ENCODE data around the gene SLC24A3. TPM values are rescaled to one million over a fixed set of nuclear protein-coding genes. Genes with fewer than 3 reads are reported as not detected.

The SLC24A3 gene
- total RNA-seq, 6 donors from 2014 or later = 6.3 to 10.8 (median 9.3) TPM

DNA sequence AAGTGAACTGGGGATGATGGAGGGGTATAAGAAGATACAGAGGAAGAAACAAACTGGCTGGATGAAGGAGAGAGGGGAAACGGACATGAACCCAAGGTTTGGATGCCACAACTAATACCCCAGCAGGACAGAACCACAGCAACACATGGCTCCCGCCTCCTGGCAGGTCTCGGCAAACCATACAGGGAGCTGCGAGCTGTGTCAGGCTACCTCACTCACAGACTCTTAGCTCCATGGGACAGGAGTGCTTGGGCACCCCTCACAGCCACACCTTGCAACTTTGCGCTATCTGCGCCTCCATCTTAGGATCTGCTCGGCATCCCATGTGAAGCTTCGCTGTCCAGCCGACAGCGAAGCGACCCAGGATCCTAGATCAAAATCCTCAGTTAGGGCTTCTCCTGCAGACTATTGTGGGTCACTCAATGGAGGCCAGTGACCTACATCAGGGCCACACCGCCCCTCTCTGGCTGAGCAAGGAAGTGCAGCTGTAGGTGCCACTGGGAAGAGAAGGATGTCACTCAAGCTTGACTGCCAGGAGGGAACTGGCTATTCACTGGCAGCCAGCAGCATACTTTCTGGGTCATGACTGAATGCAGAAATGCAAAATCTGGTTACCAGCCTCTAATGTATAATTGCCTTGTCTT is 371.2 kb downstream of the SLC24A3 start:
- H3K9me3 ChIP-seq = no peaks in the 10 kb centered on the region
- ATAC-seq (ENCODE audit: low FRiP score in 2 of 2) (peak; percentile 83 to 84), DNase-seq (peak in 1 of 2 donors; percentile 77)
- no peaks in the 10 kb centered on the region for H3K27me3 ChIP-seq
- H3K4me1 ChIP-seq = no peaks in the 10 kb centered on the region
- WGBS, 2 donors = 51 to 68% methylated on average over 10 to 12 of the region's 12 CpGs
- no peaks in the 10 kb centered on the region for H3K36me3 ChIP-seq
- TF ChIP-seq POLR2A (IDR thresholded peaks at IDR 0.05) (no peak), EP300 (IDR thresholded peaks at IDR 0.05) (no peak), POLR2AphosphoS5 (IDR thresholded peaks at IDR 0.05) (no peak)
- TF ChIP-seq, protein P1, sequence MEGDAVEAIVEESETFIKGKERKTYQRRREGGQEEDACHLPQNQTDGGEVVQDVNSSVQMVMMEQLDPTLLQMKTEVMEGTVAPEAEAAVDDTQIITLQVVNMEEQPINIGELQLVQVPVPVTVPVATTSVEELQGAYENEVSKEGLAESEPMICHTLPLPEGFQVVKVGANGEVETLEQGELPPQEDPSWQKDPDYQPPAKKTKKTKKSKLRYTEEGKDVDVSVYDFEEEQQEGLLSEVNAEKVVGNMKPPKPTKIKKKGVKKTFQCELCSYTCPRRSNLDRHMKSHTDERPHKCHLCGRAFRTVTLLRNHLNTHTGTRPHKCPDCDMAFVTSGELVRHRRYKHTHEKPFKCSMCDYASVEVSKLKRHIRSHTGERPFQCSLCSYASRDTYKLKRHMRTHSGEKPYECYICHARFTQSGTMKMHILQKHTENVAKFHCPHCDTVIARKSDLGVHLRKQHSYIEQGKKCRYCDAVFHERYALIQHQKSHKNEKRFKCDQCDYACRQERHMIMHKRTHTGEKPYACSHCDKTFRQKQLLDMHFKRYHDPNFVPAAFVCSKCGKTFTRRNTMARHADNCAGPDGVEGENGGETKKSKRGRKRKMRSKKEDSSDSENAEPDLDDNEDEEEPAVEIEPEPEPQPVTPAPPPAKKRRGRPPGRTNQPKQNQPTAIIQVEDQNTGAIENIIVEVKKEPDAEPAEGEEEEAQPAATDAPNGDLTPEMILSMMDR (IDR thresholded peaks at IDR 0.05) = peak; percentile 77 to 92 (median 86)
- no peak overlapping the region for H3K27ac ChIP-seq
- H3K4me3 ChIP-seq = no peak overlapping the region

DNA sequence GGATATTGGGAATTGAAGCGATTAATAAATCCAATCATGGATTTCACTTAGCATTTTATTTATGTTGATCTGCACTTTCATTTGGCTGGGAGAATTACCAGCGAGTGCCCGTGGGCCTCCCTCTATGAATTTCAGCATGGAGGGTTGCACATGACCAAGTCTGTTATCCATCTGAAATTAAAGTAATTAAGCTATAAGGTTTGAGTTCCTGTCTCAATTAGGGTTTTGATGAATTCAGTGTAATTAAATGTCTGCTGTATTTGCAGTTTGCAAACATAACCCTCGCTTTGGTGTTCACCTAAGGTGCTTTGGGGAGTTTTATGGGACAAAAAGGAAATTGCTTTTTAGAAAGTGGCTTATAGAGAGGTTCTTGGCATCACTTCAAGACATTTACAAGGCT is 375.8 kb downstream of the SLC24A3 start:
- ATAC-seq (ENCODE audit: low FRiP score in 2 of 2) = no peak

GRCh38 chr20:19588732-19589131 is 376.3 kb downstream of the SLC24A3 start:
- DNase-seq (no peak), ATAC-seq (ENCODE audit: low FRiP score in 2 of 2) (no peak)
- no peaks in the 10 kb centered on the region for H3K36me3 ChIP-seq
- no peaks in the 10 kb centered on the region for H3K9me3 ChIP-seq
- H3K4me3 ChIP-seq = no peak overlapping the region
- no peaks in the 10 kb centered on the region for H3K27me3 ChIP-seq
- TF ChIP-seq POLR2A (IDR thresholded peaks at IDR 0.05) (no peak), EP300 (IDR thresholded peaks at IDR 0.05) (no peak), POLR2AphosphoS5 (IDR thresholded peaks at IDR 0.05) (no peak)
- TF ChIP-seq, protein P1 (IDR thresholded peaks at IDR 0.05) = no peak
- 51 to 61% methylated on average over 5 of the region's 5 CpGs for WGBS, 2 donors
- H3K27ac ChIP-seq = no peak overlapping the region
- H3K4me1 ChIP-seq = no peaks in the 10 kb centered on the region

More for the DNA sequence above, 375.8 kb downstream of the SLC24A3 start:
- no peak for DNase-seq
- Histone ChIP-seq H3K4me3 (no peak overlapping the region), H3K9me3 (no peaks in the 10 kb centered on the region), H3K36me3 (no peaks in the 10 kb centered on the region), H3K4me1 (no peaks in the 10 kb centered on the region), H3K27me3 (no peaks in the 10 kb centered on the region), H3K27ac (no peak overlapping the region)
- 91 to 92% methylated on average over 4 of the region's 4 CpGs for WGBS, 2 donors
- TF ChIP-seq POLR2A (IDR thresholded peaks at IDR 0.05) = no peak
- no peak for TF ChIP-seq EP300 (IDR thresholded peaks at IDR 0.05)

- Histone ChIP-seq H3K27ac (no peak overlapping the region), H3K9me3 (no peaks in the 10 kb centered on the region), H3K27me3 (no peaks in the 10 kb centered on the region), H3K4me3 (no peak overlapping the region), H3K4me1 (no peaks in the 10 kb centered on the region), H3K36me3 (no peaks in the 10 kb centered on the region)
- 87 to 94% methylated on average over 5 of the region's 5 CpGs for WGBS, 2 donors
- DNase-seq (no peak), ATAC-seq (ENCODE audit: low FRiP score in 2 of 2) (no peak)
- TF ChIP-seq POLR2AphosphoS5 (IDR thresholded peaks at IDR 0.05) (no peak), POLR2A (IDR thresholded peaks at IDR 0.05) (no peak), EP300 (IDR thresholded peaks at IDR 0.05) (no peak)
- TF ChIP-seq, protein P1 (IDR thresholded peaks at IDR 0.05) = no peak
Measured at GRCh38 chr20:19589787-19590362, 377.4 kb downstream of the SLC24A3 start.

- TF ChIP-seq EP300 (IDR thresholded peaks at IDR 0.05) (no peak), POLR2AphosphoS5 (IDR thresholded peaks at IDR 0.05) (no peak), POLR2A (IDR thresholded peaks at IDR 0.05) (no peak)
- TF ChIP-seq, protein P1 (IDR thresholded peaks at IDR 0.05) = no peak
- ATAC-seq (ENCODE audit: low FRiP score in 2 of 2) (no peak), DNase-seq (no peak)
- 98 to 100% methylated on average over 3 of the region's 3 CpGs for WGBS, 2 donors
- Histone ChIP-seq H3K4me1 (no peaks in the 10 kb centered on the region), H3K9me3 (no peaks in the 10 kb centered on the region), H3K4me3 (no peak overlapping the region), H3K36me3 (no peaks in the 10 kb centered on the region), H3K27me3 (no peaks in the 10 kb centered on the region), H3K27ac (no peak overlapping the region)
Measured at GRCh38 chr20:19590382-19590781, 377.9 kb downstream of the SLC24A3 start.

Data from upper lobe of left lung (tissue), 6 donors.